GM23338 (cell line): ENCODE results near the gene APOL1. TPM values are rescaled to one million over a fixed set of nuclear protein-coding genes. Genes with fewer than 3 reads are reported as not detected.

Experiments used
- ETS1 ChIP-seq: IDR thresholded peaks from 2 replicates; pipeline ENCODE4 v1.6.1; 2016; ENCODE audit warnings: antibody characterized with exemption
- JUNB ChIP-seq: IDR thresholded peaks from one replicate; pipeline ENCODE4 v1.6.1; 2016; ENCODE audit warnings: antibody characterized with exemption; ENCODE audit not compliant: unreplicated experiment
- NANOG ChIP-seq: IDR thresholded peaks from 2 replicates; pipeline ENCODE4 v1.6.1; 2016; ENCODE audit warnings: antibody characterized with exemption, borderline replicate concordance
- POLR2AphosphoS5 ChIP-seq: IDR thresholded peaks from 2 replicates; pipeline ENCODE4 v1.6.1; 2016; ENCODE audit warnings: antibody characterized with exemption, low read depth
- STAT1 ChIP-seq: IDR thresholded peaks from one replicate; pipeline ENCODE4 v1.6.1; 2016; ENCODE audit warnings: antibody characterized with exemption; ENCODE audit not compliant: unreplicated experiment
- ZNF462 ChIP-seq: fragments of 250-450 bp; sonication (Bioruptor Pico); IDR thresholded peaks from 2 replicates; pipeline ENCODE4 v1.5.0; 2020; ENCODE audit warnings: mild to moderate bottlenecking, moderate library complexity
- polyA plus RNA-seq: library from polyadenylated mRNA; unstranded; fragments of >200 nt; fragmentation: Nextera tagmentation; extraction: Ambion mirVana; gene quantifications from 2 replicates; pipeline ENCODE4 v1.2.1, GENCODE V29; 2016
- total RNA-seq: library from RNA; depleted of rRNA; stranded (reverse); fragments of >200 nt; shearing (Covaris generic); gene quantifications from 2 replicates; pipeline ENCODE4 v1.2.3, GENCODE V29; 2014
- TF ChIP-seq, protein P1 (sequence below): IDR thresholded peaks from one replicate; pipeline ENCODE4 v1.6.1; 2018; ENCODE audit warnings: antibody characterized with exemption; ENCODE audit not compliant: unreplicated experiment

The APOL1 gene
- total and polyA plus RNA-seq, 2 experiments from 2014 or later: 0.11 TPM; not detected in 1

DNA sequence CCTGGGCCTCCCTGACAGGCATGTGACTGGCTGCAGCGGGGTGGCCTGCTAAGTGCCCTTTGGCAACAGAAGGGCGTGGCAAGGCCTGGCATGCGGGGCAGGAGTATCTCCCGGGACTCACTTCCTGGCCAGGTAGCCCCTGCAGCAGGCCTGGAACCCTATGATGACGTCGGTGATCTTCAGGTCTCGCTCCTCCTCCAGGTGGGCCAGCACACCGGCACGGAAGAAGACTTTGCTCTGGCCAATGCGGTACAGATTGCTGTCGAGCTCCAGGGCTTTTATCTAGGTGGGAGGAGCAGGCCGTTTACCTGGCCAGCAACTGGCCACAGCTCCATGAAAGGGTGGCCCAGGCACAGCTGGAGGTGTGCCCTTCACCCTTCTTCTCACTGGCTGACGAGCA is 50.9 kb downstream of the APOL1 start (continued):
- TF ChIP-seq ZNF462 (CRISPR knock-in tag): no peak
- no peak for TF ChIP-seq POLR2AphosphoS5
- no peak for TF ChIP-seq JUNB
- TF ChIP-seq, protein P1, sequence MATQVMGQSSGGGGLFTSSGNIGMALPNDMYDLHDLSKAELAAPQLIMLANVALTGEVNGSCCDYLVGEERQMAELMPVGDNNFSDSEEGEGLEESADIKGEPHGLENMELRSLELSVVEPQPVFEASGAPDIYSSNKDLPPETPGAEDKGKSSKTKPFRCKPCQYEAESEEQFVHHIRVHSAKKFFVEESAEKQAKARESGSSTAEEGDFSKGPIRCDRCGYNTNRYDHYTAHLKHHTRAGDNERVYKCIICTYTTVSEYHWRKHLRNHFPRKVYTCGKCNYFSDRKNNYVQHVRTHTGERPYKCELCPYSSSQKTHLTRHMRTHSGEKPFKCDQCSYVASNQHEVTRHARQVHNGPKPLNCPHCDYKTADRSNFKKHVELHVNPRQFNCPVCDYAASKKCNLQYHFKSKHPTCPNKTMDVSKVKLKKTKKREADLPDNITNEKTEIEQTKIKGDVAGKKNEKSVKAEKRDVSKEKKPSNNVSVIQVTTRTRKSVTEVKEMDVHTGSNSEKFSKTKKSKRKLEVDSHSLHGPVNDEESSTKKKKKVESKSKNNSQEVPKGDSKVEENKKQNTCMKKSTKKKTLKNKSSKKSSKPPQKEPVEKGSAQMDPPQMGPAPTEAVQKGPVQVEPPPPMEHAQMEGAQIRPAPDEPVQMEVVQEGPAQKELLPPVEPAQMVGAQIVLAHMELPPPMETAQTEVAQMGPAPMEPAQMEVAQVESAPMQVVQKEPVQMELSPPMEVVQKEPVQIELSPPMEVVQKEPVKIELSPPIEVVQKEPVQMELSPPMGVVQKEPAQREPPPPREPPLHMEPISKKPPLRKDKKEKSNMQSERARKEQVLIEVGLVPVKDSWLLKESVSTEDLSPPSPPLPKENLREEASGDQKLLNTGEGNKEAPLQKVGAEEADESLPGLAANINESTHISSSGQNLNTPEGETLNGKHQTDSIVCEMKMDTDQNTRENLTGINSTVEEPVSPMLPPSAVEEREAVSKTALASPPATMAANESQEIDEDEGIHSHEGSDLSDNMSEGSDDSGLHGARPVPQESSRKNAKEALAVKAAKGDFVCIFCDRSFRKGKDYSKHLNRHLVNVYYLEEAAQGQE: no peak
- TF ChIP-seq ETS1: no peak
- TF ChIP-seq NANOG: no peak
- no peak for TF ChIP-seq STAT1
